Activated T-helper 9 cell treated with anti-CD3 and anti-CD28 coated beads, Interleukin-2, amount 50 U/mL, for 16 hours (primary cell): Measurements from ENCODE around the gene RAB9A.
"Not testable (repeated sequence)": the region's sequence is repeated elsewhere in the genome, so short reads cannot be mapped to it uniquely, and the experiment has no call there.

ENCODE experiments used
- DNase-seq: peaks from one replicate; pipeline ENCODE4 v3.0.0-alpha.2; 2020; ENCODE audit warnings: low read depth

The RAB9A gene

DNA sequence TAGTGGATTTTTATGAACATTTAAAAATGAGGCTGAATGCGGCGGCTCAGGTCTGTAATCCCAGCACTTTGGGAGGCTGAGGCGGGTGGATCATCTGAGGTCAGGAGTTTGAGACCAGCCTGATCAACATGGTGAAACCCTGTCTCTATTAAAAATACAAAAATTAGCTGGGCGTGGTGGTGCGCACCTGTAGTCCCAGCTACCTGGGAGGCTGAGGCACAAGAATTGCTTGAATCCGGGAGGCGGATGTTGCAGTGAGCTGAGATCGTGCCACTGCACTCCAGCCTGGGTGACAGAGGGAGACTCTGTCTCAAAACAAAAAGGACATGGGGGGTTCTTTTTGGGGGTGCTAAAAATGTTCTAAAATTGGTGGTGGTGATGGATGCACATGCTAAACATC is 19.2 kb upstream of the RAB9A start:
- DNase-seq, result not testable (repeated sequence)

DNA sequence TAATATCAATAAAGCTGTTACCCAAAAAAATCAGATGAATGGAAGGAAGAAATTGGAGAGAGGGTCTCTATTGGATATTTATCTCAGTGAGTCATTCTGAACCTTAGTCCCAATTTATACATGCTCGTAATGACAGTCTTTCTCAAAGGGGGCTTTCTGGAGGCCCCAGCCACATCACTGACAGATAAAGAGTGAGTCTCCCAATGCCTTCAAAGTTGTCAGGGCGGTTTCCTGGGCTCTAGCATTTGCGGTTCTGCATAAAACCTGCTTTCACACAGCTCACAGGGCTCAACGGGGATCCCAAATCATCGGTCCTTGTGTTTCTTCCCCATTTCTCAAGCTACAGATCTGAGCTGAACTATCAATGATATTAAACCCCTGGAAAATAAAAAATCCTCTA is 18.7 kb upstream of the RAB9A start:
- DNase-seq, result no peak

DNA sequence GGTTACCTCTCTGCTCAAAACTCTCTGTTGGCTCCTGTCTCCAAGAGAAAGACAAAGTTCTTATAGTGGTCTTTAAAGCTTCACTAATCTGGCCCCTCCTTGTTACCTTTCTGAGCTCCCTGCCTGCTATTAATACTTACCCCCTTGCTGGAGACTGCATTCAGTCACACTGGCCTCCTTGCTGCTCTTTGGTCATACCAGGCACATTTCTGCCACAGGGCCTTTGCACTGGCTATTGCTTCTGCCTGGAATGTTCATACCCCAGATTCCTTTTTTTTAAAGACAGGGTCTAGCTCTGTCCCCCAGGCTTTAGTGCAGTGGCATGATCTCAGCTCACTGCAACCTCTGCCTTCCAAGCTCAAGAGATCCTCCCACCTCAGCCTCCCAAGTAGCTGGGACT is 15.9 kb upstream of the RAB9A start:
- no peak for DNase-seq

- no peak for DNase-seq
Measured at GRCh38 chrX:13676885-13677284, 12.0 kb upstream of the RAB9A start.

GRCh38 chrX:13679700-13680099 is 9.2 kb upstream of the RAB9A start:
- DNase-seq, result not testable (repeated sequence)

DNA sequence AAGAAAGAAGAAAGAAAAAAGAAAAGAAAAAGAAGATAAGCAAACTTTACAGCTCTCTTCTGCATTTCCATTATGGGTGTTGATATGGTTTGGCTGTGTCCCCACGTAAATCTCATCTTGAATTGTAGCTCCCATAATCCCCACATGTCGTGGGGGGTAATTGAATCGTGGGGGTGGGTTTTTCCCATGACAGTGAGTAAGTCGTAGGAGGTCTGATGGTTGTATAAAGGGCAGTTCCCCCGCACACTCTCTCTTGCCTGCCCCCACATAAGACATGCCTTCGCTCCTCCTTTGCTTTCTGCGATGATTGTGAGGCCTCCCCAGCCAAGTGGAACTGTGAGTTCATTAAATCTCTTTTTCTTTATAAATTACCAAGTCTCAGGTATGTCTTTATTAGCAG is 7.3 kb upstream of the RAB9A start:
- no peak for DNase-seq

- no peak for DNase-seq
Measured at GRCh38 chrX:13684361-13684760, 4.6 kb upstream of the RAB9A start.

- no peak for DNase-seq
Measured at GRCh38 chrX:13685126-13685763, 3.7 kb upstream of the RAB9A start.

GRCh38 chrX:13687203-13687602 is 1.7 kb upstream of the RAB9A start:
- DNase-seq, result no peak

DNA sequence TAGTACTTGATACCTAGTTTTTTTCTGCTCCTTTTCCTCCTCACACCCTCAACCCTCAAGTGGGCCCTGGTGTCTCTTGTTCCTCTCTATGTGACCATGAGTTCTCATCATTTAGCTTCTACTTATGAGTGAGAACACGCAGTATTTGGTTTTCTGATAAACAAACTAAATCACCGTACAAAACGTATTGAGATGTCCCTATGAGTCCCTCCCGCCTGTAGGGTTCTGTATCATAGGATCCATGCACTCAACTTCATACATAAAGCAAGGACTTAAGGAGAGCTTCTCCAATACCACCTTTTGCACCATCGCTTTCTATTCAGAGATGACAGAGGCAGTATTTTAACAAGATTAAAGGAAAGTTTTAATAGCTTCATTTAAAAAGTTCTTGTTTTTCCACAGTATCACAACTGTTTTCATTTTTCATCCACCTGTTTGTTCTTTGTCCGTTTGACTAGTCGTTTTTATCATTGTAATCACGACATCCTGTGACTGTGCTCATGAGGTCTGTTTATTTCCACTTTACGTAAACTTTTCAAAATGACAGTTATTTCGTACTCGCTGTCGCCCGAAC is 457 bp upstream of the RAB9A start:
- DNase-seq, result no peak

- DNase-seq, result no peak
Measured at GRCh38 chrX:13689741-13690211, 848 bp downstream of the RAB9A start.

DNA sequence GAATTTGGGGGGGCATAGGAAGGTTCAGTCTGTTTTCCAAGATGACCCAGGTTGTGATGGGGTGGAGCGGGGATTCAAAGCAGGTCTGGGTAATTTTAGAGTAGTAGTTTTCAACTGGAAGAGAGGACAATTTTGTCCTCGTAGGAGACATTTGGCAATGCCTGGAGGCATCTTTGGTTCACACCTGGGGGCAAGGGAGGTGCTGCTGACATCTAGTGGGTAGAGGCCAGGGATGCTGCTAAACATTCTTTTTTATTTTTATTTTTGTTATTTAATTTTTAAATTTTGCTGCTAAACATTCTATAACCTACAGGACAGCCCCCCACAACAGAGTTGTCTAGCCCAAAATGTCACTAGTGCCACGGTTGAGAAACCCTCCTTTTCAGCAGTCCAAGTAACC is 1.9 kb downstream of the RAB9A start:
- DNase-seq, result no peak

DNA sequence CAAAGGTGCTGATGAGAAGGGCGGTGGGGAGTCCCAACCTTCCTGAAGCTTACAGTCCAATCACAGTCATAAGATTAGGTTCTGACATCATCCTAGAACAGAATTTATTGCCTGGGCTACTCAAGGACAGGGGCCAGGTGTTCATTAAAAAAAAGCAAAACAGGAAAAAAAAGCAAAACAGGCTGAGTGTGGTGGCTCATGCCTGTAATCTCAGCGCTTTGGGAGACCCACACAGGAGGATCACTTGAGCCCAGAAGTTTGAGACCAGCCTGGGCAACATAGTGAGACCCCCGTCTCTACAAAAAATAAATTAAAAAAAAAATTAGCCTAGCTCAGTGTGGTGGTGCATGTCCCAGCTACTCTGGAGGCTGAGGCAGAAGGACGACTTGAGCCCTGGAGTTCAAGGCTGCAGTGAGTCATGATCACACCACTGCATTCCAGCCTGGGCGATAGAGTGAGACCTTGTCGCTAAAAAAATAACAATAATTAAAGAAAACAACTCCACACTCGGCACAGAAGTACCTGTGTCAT is 3.0 kb downstream of the RAB9A start:
- no peak for DNase-seq

DNA sequence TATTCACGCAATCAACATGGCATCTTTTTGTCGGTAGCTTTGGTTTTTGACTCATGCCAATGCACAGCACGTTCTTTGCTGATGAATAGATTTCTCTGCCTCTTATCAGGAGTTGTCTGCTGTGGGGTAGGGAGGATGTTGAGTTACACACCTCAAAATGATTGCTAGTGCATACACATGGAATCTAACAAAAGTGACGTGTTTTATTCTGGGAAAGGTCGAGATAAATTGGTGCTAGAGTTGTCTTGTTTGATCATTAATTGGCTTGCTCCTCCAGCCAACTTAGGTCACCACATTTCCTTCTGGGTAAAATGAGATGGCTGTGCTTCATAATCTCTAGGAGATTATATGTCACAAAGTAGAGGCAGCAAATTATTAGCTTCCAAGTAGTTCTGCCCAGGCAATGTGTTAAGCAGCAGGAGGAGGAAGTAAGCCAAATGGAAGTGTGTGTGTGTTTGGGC is 3.9 kb downstream of the RAB9A start:
- no peak for DNase-seq

- DNase-seq, result no peak
Measured at GRCh38 chrX:13693341-13693961, 4.5 kb downstream of the RAB9A start.

DNA sequence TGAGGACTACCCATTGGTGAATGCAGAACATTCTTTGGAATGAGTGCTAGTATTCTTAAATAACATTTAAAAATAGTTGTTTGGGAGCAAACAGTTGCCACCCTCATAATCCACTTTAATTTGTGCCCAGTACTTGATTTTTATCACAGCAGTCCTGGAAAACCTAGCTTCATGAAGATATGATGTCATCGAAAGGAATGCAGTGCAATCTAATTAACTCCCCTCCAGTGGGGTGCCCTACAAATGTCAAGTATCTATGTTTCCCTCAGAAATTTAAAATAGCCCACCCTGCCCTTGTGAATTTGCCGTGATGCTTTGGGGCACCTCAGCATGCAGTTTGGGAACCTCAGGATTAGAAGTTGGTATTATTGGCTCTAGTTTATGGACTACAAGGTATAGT is 5.4 kb downstream of the RAB9A start:
- no peak for DNase-seq

DNA sequence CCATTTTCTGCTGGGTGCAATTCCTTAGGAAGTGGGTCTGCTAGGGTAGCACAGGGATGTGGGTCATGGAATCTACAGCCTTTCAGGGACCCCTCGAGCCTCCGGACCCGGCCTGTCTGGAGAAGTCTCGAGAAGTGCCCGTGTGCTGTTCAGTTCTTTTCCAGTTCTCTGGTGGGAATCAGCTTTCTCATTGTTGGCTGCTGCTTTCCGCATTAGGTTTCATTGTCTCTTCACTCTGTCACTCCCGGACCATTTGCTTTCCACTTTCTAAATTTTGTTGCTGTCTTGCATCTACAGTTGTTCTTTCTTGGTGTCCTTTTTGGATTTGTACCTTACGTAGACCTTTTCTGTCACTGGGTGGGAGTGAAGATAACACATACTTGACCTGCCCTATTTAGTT is 6.1 kb downstream of the RAB9A start:
- DNase-seq, result no peak

DNA sequence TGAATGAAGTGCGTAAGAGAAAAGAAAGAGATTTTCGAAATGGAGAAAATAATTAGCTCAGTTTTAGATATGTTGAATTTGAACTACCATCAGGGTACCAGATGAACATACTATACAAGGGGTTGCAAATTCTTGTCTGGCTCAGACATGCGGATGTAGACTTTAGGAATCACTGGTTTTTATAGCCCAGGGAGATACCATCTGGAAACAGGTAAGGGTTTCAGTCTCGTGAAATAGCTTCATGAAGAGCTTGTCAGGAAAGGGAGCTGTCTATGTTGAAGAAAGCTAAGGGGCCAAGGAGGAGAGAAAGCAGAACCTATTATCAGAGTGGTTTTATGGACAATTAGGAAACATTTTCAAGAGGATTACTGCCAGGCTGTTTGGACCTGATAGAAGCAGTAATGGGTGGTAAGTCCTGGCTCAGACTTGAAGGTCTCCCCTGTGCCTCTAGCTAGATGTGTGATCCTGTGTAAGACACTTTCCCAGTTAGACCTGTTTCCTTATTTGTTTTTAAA is 6.7 kb downstream of the RAB9A start:
- no peak for DNase-seq

DNA sequence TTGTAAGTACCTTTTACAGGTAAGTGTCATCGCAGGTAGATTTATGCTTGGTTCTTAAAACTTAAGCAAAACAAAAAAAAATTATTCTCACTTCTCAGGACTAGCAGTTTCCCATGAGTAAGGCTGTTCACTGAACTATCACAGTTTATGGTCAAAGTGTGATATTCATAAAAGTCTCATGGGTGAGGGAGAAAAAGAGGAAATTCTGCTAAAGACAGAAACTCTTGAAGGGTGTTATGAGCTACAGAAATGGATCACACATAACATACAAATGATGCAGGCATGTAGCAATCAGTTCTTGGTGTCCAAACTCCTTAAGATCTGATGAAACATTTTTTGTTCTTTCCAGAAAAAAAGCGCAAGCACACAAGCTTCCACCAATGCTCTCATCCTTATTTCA is 8.5 kb downstream of the RAB9A start:
- no peak for DNase-seq

- no peak for DNase-seq
Measured at GRCh38 chrX:13697976-13698375, 9.0 kb downstream of the RAB9A start.

- DNase-seq, result no peak
Measured at GRCh38 chrX:13698432-13698831, 9.5 kb downstream of the RAB9A start.

DNA sequence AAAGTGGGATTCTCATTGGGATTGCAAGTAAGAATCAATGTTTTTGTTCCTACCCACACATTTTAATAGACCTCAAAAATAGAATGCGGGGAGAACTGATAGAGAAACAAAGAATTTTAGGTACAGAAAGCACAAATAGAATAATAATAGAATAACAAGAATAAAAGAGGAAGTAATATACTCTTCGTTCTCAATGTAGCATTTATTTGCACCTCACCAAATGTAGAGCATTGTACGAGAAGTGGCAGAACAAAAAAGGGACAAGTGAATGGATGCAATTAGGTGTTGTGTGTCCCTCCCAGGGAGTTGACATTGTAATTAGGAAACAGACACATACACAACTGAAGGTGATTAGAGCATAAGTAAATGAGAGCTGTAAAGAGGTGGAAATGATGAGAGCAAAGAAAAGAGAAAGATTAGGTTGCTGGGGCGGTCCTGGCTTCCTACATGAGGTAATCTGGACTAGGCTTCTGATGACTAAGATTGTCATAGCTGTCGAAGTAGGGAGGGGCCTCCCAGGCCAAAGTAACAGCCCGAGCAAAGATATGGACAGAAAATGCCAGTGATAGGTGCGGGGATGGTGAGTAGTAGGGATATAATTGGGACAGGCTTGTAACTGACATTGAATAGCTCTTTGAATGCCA is 10.4 kb downstream of the RAB9A start:
- DNase-seq, result no peak

GRCh38 chrX:13700380-13700779 is 11.5 kb downstream of the RAB9A start:
- no peak for DNase-seq
